Head of caudate nucleus (tissue), 42 donors: Measurements from ENCODE around the gene HM13.
"Not testable (repeated sequence)": the region's sequence is repeated elsewhere in the genome, so short reads cannot be mapped to it uniquely, and the experiment has no call there.

Source experiments
- DNase-seq, 42 donors: peaks; one replicate each; pipeline versions ENCODE4 v3.0.0 to v3.0.0-alpha.2; 2020 to 2021; ENCODE audit warnings: mixed read lengths in 7 of 42
- intact Hi-C: fragments of 100-400 bp; cut with DNase I; formaldehyde crosslinking; loops from one replicate; pipeline ENCODE4 v1.15.0; 2022

HM13 gene

GRCh38 chr20:31572701-31573554, 58.7 kb downstream of the HM13 start:
- peak; percentile 65 to 96 (median 88) for DNase-seq
- intact Hi-C loops, result no loop called here

GRCh38 chr20:31573555-31574321, 59.5 kb downstream of the HM13 start:
- intact Hi-C loops, result no loop called here

GRCh38 chr20:31574986-31575385, 60.7 kb downstream of the HM13 start:
- DNase-seq, intact Hi-C loops: not testable (repeated sequence)

More at GRCh38 chr20:31573555-31574321, 59.5 kb downstream of the HM13 start:
- DNase-seq, result no peak

GRCh38 chr20:31576751-31577150, 62.5 kb downstream of the HM13 start:
- no peak for DNase-seq

GRCh38 chr20:31577194-31577593, 63.0 kb downstream of the HM13 start:
- intact Hi-C loops, result no loop called here
- DNase-seq, result no peak

More at GRCh38 chr20:31576751-31577150, 62.5 kb downstream of the HM13 start:
- intact Hi-C loops, result no loop called here

- DNase-seq, result no peak
- intact Hi-C loops, result no loop called here
Observed at GRCh38 chr20:31578448-31579138, 64.4 kb downstream of the HM13 start.

- intact Hi-C loops, result no loop called here
- DNase-seq, result no peak
Observed at GRCh38 chr20:31579245-31579644, 65.0 kb downstream of the HM13 start.

- intact Hi-C loops, DNase-seq: not testable (repeated sequence)
Observed at GRCh38 chr20:31579941-31580651, 65.9 kb downstream of the HM13 start.

GRCh38 chr20:31580706-31581105, 66.5 kb downstream of the HM13 start:
- DNase-seq, result no peak
- intact Hi-C loops, result no loop called here

GRCh38 chr20:31581391-31581790, 67.1 kb downstream of the HM13 start:
- intact Hi-C loops, result no loop called here
- DNase-seq, result no peak

GRCh38 chr20:31587545-31588389, 73.5 kb downstream of the HM13 start:
- DNase-seq, result peak in 13 of 42 donors; percentile 13 to 64 (median 51)
- intact Hi-C loops, result no loop called here

- DNase-seq, result no peak
- intact Hi-C loops, result no loop called here
Observed at GRCh38 chr20:31590717-31591225, 76.5 kb downstream of the HM13 start.

GRCh38 chr20:31593221-31594001, 79.2 kb downstream of the HM13 start:
- DNase-seq, result peak in 7 of 42 donors; percentile 14 to 55 (median 36)
- intact Hi-C loops, result no loop called here

- DNase-seq, result no peak
- intact Hi-C loops, result no loop called here
Observed at GRCh38 chr20:31594002-31594557, 79.8 kb downstream of the HM13 start.

GRCh38 chr20:31594558-31595379, 80.5 kb downstream of the HM13 start:
- DNase-seq, result no peak
- intact Hi-C loops, result no loop called here

GRCh38 chr20:31595380-31595653, 81.1 kb downstream of the HM13 start:
- no peak for DNase-seq
- intact Hi-C loops, result no loop called here
